SU-DHL-6 (cell line): ENCODE data around the gene TRRAP.

Experiments
- CTCF ChIP-seq: fragments of 200-600 bp; sonication (generic); IDR thresholded peaks from one replicate; pipeline ENCODE4 v1.5.1; 2017; ENCODE audit warnings: antibody characterized with exemption, mild to moderate bottlenecking, low read length, moderate library complexity; ENCODE audit not compliant: insufficient read depth, poor library complexity, severe bottlenecking
- EZH2phosphoT487 ChIP-seq: fragments of 200-600 bp; sonication (generic), shearing (Covaris generic); conservative IDR thresholded peaks from 2 replicates; pipeline ENCODE4 v1.6.1; 2018; ENCODE audit warnings: mild to moderate bottlenecking, antibody characterized with exemption, low read length, moderate library complexity, mixed read lengths

DNA sequence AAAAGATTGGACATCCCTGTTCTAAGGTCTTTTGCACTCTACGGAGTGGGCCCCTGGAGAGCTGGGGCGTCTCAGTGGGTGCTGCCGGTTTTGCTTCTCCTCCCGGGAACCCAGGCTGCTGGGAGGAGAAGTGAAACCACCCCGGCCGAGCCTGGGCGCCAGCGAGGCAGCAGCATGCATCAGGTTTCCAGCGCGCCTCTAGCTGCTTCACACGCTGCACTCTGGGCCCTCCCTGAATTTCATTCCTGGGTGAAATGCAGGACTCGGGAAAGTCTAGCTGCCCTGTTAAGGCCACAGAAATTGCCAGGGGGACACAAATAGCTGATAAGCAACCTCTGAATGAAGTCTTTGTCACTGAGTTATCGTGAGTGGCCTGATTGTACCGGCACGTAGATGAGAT, 127.4 kb downstream of the TRRAP start:
- TF ChIP-seq CTCF (no peak), EZH2phosphoT487 (no peak)
